Erythroblast (primary cell): ENCODE results near the gene GJB6.

ENCODE experiments used
- DNase-seq, 2 experiments: peaks; one replicate each; lab custom pipeline; 2025; lab: John Stamatoyannopoulos, UW
- GATA1 ChIP-seq: IDR thresholded peaks from 2 replicates; pipeline ENCODE4 v1.6.1; 2011; ENCODE audit warnings: low read depth, mild to moderate bottlenecking, control low read depth, low read length, moderate library complexity
- POLR2A ChIP-seq: IDR thresholded peaks from 2 replicates; pipeline ENCODE4 v1.6.1; 2011; ENCODE audit warnings: mild to moderate bottlenecking, low read length

Gene GJB6

DNA sequence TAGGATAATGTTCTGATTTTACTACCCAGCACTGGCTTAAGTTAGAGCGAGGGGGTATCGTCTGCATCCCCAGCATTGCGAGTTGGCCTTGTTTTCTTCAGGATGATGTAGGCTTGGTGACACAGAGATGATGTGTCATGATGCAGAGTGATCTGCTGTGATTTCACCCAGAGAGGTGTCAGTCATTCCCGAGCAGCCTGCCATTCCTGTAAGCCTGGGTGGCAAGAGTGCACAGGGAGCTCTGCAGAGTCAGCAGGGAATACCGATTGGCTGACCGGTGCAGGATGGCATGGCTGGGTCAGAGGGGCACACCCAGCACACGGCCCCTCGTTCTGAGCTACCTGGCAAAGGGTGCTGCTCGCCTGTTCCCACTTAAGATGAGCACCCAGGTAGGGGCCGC lies 15.8 kb upstream of the GJB6 start:
- TF ChIP-seq POLR2A = no peak

DNA sequence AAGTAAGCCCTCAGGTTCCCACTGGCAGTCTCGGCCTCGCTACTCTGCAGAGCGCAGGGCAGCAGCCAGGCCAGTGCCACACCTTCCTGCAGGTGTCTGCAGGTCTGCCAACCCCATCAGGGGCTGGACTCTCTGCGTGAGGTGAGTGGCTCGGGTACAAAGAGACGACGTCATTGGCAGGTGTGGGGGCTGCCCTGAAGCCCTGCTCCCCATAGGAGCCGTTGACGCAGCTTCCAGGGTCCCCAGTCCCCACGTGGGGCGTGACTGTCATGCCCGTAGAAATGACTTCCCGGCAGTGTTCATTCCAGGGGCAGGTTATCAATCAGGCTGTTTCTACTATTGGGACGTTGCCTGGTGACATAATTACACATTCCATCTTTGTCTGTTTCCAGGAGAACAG lies 15.3 kb upstream of the GJB6 start:
- no peak for DNase-seq
- TF ChIP-seq POLR2A = no peak
- no peak for TF ChIP-seq GATA1

More for the DNA sequence above, 15.8 kb upstream of the GJB6 start:
- DNase-seq = no peak

DNA sequence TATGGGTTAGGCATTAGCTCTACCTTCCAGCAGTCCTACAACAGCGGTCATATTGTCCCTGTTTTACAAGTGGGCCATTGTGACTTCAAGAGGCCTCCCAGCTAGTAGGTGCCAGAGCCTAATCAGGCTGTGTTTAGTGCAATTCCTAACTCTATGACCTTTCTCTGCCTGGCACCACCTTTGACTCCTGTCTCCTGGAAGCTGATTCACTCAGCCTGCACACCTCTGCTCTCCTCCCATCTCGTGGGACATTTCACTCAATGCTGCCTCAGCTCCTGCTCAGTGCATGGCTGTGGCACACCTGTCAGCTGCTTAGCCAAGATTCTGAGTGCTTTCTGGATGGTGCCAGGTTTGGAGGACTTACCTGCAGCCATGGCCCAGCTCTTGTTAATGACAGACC lies 9.5 kb upstream of the GJB6 start:
- TF ChIP-seq GATA1 (no peak), POLR2A (no peak)
- DNase-seq = no peak

DNA sequence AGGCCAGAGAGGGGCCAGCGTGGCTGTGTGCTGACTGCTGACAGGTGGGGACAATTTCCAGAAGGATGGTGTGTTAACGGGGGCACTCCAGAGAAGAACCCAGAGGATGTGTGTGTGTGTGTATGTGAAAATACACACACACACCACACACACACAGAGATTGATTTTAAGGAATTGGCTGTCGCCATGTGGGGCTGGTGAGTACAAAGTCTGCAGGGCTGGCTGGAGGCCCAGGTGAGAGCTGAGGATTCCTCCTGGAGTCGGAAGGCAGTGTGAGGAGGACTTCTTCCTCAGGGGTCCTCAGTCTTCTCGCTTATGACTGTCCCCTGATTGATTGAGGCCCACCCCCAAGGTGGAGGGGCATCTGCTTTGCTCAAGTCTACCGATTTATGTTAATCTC lies 7.6 kb upstream of the GJB6 start:
- TF ChIP-seq GATA1 = no peak
- no peak for TF ChIP-seq POLR2A
- DNase-seq = no peak

DNA sequence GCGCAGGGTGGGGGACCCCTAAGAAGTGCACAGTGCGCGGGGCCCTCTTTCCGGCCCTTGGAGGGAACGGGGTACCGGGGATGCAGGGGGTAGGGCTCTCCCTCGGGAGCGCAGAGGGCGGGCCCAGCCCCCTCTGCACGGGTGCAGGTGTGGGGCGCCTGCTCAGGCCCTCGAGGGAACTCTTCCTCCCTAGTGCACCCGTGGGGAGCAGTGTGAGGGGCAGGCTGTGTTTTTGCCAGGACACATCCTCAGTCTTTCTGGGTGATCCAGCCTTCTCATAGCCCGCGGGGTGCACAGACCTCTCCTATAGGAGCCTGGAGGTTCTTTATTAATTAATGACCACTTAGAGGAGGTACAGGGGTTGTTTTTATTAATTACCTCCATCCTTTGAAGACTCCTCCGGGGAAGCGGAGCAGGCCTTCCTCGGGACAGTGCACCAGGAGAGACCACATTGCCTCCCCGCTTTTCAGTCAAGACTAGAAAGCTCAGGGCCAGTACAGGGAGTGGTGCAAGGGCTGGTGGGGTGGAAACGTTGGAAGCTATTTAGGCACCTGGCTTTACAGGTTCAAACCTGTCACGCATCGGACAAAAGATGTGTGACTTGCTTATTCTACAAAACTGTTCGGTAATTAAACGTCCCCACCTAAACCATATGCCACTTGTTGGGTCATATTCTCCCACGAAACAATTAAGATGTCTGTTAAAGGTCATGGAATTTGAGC lies 598 bp upstream of the GJB6 start:
- no peak for DNase-seq
- TF ChIP-seq POLR2A (no peak), GATA1 (no peak)

DNA sequence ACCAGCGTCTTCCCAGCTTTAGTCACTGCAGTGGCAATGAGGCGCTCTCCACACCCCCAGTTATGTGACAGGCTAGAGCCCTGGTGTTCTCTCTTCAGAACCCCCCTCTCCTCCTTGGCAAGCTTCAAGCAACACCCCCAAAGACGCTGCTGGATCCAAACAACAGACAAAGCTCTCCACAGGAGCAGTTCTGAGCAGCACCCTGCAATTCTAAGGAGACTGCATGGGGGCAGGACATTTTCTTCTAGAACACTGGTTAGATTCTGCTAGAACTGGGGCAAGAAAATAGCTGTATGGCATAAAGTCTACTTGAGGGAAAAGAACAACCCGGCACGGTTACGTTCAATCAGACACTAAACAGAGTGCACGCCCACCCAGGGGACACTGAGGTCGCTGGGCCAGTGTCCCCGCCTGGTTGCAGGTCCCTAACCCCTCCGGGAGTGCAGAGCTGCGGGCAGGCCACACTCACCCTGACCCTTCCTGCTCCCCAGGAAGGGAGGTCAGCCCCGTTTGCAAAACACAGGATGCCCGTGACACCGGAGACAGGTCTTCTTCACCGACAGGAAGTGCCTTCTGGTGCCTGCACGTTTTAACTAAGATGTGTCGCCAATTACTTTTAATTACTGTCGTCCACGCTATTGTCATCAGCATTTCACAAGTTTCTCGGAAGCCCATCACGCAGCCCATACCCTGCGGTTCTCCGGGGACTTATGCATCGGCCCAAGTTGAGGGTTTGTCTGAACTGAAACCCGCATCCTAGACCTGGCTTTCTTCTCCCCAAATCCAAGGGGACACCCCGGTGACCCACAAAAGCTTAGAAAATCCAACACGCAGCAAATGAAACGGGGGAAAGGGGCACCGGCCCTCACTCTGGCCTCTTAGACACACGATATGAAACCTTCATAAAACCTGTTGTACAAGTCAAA lies 943 bp downstream of the GJB6 start:
- DNase-seq = no peak
- TF ChIP-seq GATA1 = no peak

DNA sequence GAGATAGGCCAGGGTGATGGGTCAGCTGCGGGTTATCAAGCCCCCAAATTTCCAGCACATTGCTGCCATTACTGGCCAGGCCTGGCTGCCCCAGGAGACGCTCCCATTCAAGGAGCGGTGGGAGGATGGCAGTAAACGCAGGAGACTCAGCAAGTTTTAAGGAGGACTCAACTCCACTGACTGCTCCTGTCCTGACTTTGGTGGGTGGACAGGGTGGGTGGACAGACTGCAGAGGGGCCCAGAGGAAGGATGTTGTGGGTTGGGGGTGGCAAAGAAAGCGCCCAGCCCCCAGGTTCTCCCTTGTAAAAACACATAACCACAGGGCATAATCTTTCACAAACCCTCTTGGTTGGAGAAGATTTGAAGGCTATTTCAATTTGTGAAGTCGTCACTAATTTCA lies 4.4 kb downstream of the GJB6 start:
- TF ChIP-seq POLR2A (no peak), GATA1 (no peak)
- no peak for DNase-seq

DNA sequence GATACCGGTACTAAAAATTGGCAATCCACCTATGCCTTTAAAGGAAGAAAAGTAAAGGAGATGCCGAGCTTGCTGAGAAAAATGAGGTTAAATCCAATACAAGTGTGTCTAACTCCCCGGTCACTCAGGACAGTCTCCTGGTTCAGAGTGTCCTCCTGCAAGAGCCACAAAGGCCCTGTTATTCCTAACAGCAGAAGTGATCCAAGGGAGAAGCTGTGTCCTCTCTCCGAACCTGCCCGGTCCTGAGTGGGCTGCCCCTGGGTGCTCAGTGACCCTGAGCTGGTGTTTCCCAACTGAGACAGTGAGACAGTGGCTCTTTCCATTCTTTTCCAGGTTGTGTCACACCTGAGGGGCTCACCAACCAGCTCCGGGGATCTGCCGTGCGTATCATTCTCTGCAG lies 4.8 kb downstream of the GJB6 start:
- TF ChIP-seq GATA1 (no peak), POLR2A (no peak)
- no peak for DNase-seq

DNA sequence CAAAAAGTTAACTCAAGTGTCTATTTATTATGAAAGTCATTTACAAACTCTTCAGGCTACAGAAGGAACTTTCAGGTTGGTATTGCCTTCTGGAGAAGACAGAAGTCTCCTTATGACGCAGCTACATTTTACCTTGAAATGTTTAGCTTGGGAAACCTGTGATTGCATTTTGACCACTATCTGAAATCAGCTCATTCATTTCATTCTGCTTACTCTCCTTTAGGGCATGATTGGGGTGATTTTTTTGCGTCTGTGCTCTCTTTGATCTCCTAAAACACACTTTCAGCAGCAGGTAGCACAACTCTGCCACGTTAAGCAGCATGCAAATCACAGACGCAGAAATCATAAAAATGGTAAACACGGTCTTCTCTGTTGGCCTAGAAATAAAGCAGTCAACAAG lies 9.6 kb downstream of the GJB6 start:
- no peak for DNase-seq
- TF ChIP-seq GATA1 (no peak), POLR2A (no peak)

DNA sequence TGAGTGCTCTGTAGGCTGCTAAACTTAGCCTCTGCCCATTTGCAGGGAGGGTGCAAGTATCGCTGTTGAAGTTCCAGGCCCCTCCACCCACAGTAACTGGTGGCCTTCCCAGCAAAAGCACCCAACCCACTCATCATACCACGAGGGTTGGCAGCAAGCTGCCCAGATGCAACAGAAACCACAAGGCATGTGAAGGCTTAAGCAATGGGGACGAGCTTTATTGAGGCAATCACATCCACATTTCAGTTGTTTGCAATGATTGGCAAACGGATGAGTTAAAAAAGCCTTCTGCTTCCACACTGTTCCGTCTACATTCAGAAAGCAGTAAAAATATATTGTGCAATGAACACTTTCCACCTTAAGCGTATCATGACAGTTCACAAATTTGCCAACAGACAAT lies 10.3 kb downstream of the GJB6 start:
- TF ChIP-seq GATA1 (no peak), POLR2A (no peak)
- DNase-seq = no peak

DNA sequence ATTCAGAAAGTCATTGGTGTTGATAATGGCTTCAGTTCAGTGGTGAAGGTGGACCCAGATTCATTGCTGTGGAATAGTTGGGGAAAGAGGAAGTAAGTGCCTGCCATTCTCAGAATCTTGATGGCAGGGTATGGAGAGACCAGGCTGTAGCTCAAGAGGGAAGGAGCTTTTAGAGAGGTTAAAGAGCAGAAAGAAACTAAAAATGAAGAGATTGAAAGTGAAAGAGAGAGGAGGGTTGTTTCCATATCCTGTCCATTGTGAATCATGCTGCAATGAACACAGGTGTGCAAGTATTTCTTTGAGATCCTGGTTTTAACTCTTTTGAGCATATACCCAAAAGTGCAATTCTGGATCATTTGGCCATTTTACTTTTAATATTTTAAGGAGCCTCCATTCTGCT lies 12.5 kb downstream of the GJB6 start:
- TF ChIP-seq POLR2A (no peak), GATA1 (no peak)
- no peak for DNase-seq

DNA sequence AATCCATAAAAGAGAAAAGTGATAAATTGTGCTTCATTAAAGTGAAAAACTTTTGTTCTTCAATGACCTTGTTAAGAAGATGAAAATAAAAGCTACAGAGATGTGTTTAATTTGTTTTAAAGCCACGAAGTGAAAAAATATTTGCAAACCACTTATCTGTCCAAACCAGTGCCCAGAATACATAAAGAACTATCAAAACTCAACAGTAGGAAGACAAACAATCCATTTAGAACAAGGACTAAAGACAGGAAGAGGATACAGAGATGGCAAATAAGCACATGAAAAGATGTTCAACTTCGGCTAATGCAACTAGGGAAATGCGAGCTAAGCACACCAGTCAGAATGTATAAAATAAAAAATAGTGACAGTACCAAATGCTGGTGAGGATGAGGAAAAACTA lies 15.0 kb downstream of the GJB6 start:
- TF ChIP-seq GATA1 (no peak), POLR2A (no peak)
- DNase-seq = no peak

DNA sequence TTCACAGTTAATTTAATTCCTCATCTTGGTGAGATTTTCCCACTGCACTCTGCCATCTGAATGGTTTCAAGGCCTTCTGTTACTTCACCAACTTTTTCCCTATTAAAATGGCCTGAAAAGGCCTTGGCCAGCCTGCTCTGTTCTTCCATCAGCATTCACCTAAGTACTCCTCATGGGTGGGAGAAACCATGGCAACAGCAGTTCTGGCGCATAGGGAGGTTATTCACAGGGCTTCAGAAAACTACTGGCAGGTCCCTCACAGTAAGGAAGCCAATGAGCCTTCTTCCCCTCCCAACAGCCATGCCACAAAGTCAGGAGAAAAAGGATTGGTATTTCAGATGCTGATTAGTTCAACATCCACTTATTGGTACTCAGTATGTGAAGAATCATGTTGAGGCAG lies 22.2 kb downstream of the GJB6 start:
- TF ChIP-seq POLR2A = no peak
- no peak for TF ChIP-seq GATA1
- DNase-seq = no peak

DNA sequence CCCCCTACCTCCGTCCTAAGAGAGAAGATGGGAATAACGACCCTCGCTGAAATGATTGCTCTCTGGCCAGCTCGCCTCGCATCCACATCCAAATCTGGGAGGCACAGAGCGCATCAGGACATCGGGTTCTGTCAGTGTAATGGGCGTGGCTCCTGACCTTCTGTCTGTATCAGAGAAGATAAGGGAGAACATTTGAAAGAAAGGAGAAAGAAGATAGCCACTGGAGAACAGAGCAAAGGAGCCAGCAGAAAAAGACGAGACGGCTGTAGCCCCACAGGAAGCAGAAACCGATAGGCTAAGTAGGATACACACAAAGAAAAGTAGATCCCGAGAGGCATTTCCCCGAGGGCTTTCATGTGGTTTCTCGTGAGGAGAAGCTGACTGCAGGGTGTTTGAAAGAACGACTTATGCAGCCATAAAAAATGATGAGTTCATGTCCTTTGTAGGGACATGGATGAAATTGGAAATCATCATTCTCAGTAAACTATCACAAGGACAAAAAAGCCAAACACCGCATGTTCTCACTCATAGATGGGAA lies 25.4 kb downstream of the GJB6 start:
- peak; percentile 31 to 74 for DNase-seq
- TF ChIP-seq GATA1 (no peak), POLR2A (no peak)
